B cell (primary cell): ENCODE data around the gene MPIG6B. TPM values are rescaled to one million over a fixed set of nuclear protein-coding genes. Genes with fewer than 3 reads are reported as not detected.

Source experiments
- ATAC-seq: fragments of 200-7000 bp; cut with Tn5 transposase; one replicate; pipeline ENCODE4 v1.10.0; 2021; ENCODE audit warnings: low read depth, mild to moderate bottlenecking, moderate number of reproducible peaks, moderate library complexity
- CTCF ChIA-PET: fragments of 350-600 bp; sonication (Branson Sonifier 250); formaldehyde crosslinking; loops from one replicate; lab custom pipeline; 2021; ENCODE audit warnings: antibody characterized with exemption, inconsistent platforms; lab: Charles Lee
- POLR2A ChIA-PET: fragments of 350-600 bp; sonication (Branson Sonifier 250); formaldehyde crosslinking; loops from one replicate; lab custom pipeline; 2021; ENCODE audit warnings: antibody characterized with exemption; lab: Charles Lee
- DNase-seq: peaks from one replicate; pipeline ENCODE4 v3.0.0; 2013
- H2AFZ ChIP-seq: 2 replicates; pipeline ENCODE4 v1.6.1; 2012; ENCODE audit warnings: mild to moderate bottlenecking, low read depth, low read length; ENCODE audit not compliant: insufficient read depth, poor library complexity, severe bottlenecking
- H3K27ac ChIP-seq, 2 donors: 1 replicate in 1 of 2; 2 replicates in 1 of 2; pipeline ENCODE4 v1.5.1; 2012 to 2013; ENCODE audit warnings: low read length in 2 of 2, mild to moderate bottlenecking in 2 of 2, moderate library complexity in 1 of 2
- H3K27me3 ChIP-seq, 4 experiments: fragments of 200-600 bp in 1 of 4; sonication (generic) in 1 of 4; replicated peaks in 1 of 4; 1 replicate in 2 of 4; 2 replicates in 2 of 4; pipeline versions ENCODE4 v1.6.1 to v1.7.0; 2013 to 2016; ENCODE audit warnings: low read length in 3 of 4, mild to moderate bottlenecking in 2 of 4, mixed read lengths in 1 of 4, moderate library complexity in 1 of 4; ENCODE audit not compliant: insufficient read depth in 4 of 4, control insufficient read depth in 3 of 4; ENCODE audit errors: control extremely low read depth in 1 of 4
- H3K36me3 ChIP-seq, 2 experiments: replicated peaks in 1 of 2; 1 replicate in 1 of 2; 2 replicates in 1 of 2; pipeline versions ENCODE4 v1.6.1 to v1.7.1; 2013; ENCODE audit warnings: low read length in 1 of 2; ENCODE audit not compliant: insufficient read depth in 2 of 2, control insufficient read depth in 1 of 2; ENCODE audit errors: control extremely low read depth in 1 of 2, extremely low read depth in 1 of 2
- H3K4me1 ChIP-seq, 2 donors: fragments of 200-600 bp in 1 of 2; sonication (generic) in 1 of 2; 1 replicate in 1 of 2; 2 replicates in 1 of 2; pipeline versions ENCODE4 v1.5.1 to v1.6.1; 2013 to 2017; ENCODE audit warnings: low read length in 2 of 2; ENCODE audit not compliant: control insufficient read depth in 2 of 2, insufficient read depth in 2 of 2
- H3K4me2 ChIP-seq: replicated peaks from 2 replicates; pipeline ENCODE3; 2012; ENCODE audit warnings: mild to moderate bottlenecking, low read depth, low read length; ENCODE audit not compliant: poor library complexity, severe bottlenecking
- H3K4me3 ChIP-seq, 5 experiments: fragments of 200-600 bp in 1 of 5; sonication (generic) in 1 of 5; 1 replicate in 3 of 5; 2 replicates in 2 of 5; pipeline versions ENCODE4 v1.5.1 to v1.7.0; 2011 to 2016; ENCODE audit warnings: low read length in 4 of 5, mild to moderate bottlenecking in 4 of 5, low read depth in 2 of 5, control low read depth in 1 of 5, moderate library complexity in 1 of 5; ENCODE audit not compliant: insufficient read depth in 1 of 5; ENCODE audit errors: control extremely low read depth in 1 of 5, extremely low read depth in 1 of 5
- H3K79me2 ChIP-seq: fragments of 200-600 bp; sonication (generic); one replicate; pipeline ENCODE4 v1.6.0; 2016; ENCODE audit warnings: low read length; ENCODE audit not compliant: control insufficient read depth, insufficient read depth
- H3K9ac ChIP-seq: fragments of 200-600 bp; sonication (generic); 2 replicates; pipeline ENCODE4 v1.6.1; 2017; ENCODE audit warnings: mild to moderate bottlenecking, low read length, moderate library complexity
- H3K9me3 ChIP-seq, 3 donors: one replicate each; pipeline versions ENCODE4 v1.6.1 to v1.7.1; 2013; ENCODE audit warnings: low read length in 2 of 3; ENCODE audit not compliant: control insufficient read depth in 2 of 3, insufficient read depth in 1 of 3; ENCODE audit errors: control extremely low read depth in 1 of 3
- H4K20me1 ChIP-seq: 2 replicates; pipeline ENCODE4 v1.6.0; 2012; ENCODE audit warnings: mild to moderate bottlenecking, low read length; ENCODE audit not compliant: insufficient read depth, control insufficient read depth, poor library complexity, severe bottlenecking
- H3K27ac Mint-ChIP-seq: one replicate; pipeline ENCODE4 v1.8.0; 2021; ENCODE audit warnings: mixed read lengths
- H3K27me3 Mint-ChIP-seq: one replicate; pipeline ENCODE4 v1.8.0; 2021; ENCODE audit warnings: mixed read lengths
- H3K4me1 Mint-ChIP-seq: one replicate; pipeline ENCODE4 v1.8.0; 2021; ENCODE audit warnings: mixed read lengths
- H3K4me3 Mint-ChIP-seq: one replicate; pipeline ENCODE4 v1.8.0; 2021; ENCODE audit warnings: mixed read lengths
- H3K9me3 Mint-ChIP-seq: one replicate; pipeline ENCODE4 v1.8.0; 2022; ENCODE audit warnings: mixed read lengths; ENCODE audit not compliant: insufficient read depth
- EZH2 ChIP-seq: IDR thresholded peaks from 2 replicates; pipeline ENCODE4 v1.6.1; 2012; ENCODE audit warnings: borderline replicate concordance, low read depth, mild to moderate bottlenecking, moderate library complexity, low read length; ENCODE audit not compliant: insufficient read depth, poor library complexity, severe bottlenecking
- WGBS: methylation state at CpG from one replicate; pipeline ENCODE4 v1.1.5; 2013; ENCODE audit warnings: missing lambda C conversion rate; ENCODE audit not compliant: insufficient coverage; 5-methylcytosine and 5-hydroxymethylcytosine counted together
- intact Hi-C: fragments of 100-400 bp; cut with micrococcal nuclease; formaldehyde crosslinking; loops from one replicate; pipeline ENCODE4 v1.10.0; 2022
- polyA plus RNA-seq: library from polyadenylated mRNA; depleted of rRNA; stranded (reverse); fragments of >200 nt; gene quantifications from 2 replicates; pipeline ENCODE4 v1.2.3, GENCODE V29; 2012
- total RNA-seq, 2 donors: library from RNA; stranded (reverse); fragments of 120-200 nt in 1 of 2; gene quantifications; 1 replicate in 1 of 2; 2 replicates in 1 of 2; pipeline versions ENCODE4 v1.2.3 to v1.2.4, GENCODE V29; 2013 to 2022
- TF ChIP-seq, protein P1 (sequence below): fragments of 200-600 bp; IDR thresholded peaks from one replicate; pipeline ENCODE4 v1.8.0; 2022; ENCODE audit warnings: antibody characterized with exemption, mild to moderate bottlenecking

The MPIG6B gene
- total and polyA plus RNA-seq, 2 donors (not counting 1 experiment from before 2014, with no cell fraction given): 0.54 to 1.6 TPM

DNA sequence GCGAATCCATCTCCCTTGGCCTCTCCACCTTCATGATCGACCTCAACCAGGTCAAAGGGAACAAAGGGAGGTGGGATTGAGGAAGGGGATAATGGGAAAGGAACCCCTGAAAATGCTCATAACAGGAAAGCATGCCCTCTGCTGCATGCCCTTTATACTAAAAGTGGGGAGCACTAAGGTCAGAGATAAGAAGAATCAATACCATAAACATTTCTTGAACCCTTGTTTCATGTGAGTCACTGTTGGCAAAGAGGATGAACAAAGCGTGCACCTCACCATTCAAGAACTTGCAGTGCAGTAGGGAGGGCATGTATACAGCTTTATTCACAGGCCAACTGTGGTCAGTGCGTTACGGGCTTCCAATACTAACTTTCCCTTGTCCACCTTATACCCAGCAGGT lies 37.6 kb downstream of the MPIG6B start:
- Histone ChIP-seq H3K4me2 (no peak overlapping the region), H4K20me1 (no peaks in the 10 kb centered on the region), H3K79me2 (no peaks in the 10 kb centered on the region), H3K4me1 (no peaks in the 10 kb centered on the region), H2AFZ (no peak overlapping the region), H3K9ac (no peak overlapping the region), H3K27me3 (no peaks in the 10 kb centered on the region), H3K9me3 (no peaks in the 10 kb centered on the region), H3K4me3 (no peak overlapping the region), H3K36me3 (peaks cover 0 to 14% of the 10 kb centered on the region in 2 experiments), H3K27ac (no peak overlapping the region)
- intact Hi-C loops: no loop called here
- no peak for TF ChIP-seq EZH2
- TF ChIP-seq, protein P1, sequence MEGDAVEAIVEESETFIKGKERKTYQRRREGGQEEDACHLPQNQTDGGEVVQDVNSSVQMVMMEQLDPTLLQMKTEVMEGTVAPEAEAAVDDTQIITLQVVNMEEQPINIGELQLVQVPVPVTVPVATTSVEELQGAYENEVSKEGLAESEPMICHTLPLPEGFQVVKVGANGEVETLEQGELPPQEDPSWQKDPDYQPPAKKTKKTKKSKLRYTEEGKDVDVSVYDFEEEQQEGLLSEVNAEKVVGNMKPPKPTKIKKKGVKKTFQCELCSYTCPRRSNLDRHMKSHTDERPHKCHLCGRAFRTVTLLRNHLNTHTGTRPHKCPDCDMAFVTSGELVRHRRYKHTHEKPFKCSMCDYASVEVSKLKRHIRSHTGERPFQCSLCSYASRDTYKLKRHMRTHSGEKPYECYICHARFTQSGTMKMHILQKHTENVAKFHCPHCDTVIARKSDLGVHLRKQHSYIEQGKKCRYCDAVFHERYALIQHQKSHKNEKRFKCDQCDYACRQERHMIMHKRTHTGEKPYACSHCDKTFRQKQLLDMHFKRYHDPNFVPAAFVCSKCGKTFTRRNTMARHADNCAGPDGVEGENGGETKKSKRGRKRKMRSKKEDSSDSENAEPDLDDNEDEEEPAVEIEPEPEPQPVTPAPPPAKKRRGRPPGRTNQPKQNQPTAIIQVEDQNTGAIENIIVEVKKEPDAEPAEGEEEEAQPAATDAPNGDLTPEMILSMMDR: no peak
- WGBS: 100% methylated on average over 1 of the region's 5 CpGs
- no peaks in the 10 kb centered on the region for H3K9me3 Mint-ChIP-seq
- no peaks in the 10 kb centered on the region for H3K27me3 Mint-ChIP-seq
- ChIA-PET POLR2A (interaction anchor here (0.6 kb wide), 2 partner anchors 11 to 15 kb away, joined by 3 to 5 read pairs; no protein-coding TSS in a partner anchor), CTCF (no interaction called here)
- no peaks in the 10 kb centered on the region for H3K4me1 Mint-ChIP-seq
- no peak overlapping the region for H3K4me3 Mint-ChIP-seq
- DNase-seq (no peak), ATAC-seq (no peak)
- H3K27ac Mint-ChIP-seq: no peak overlapping the region

DNA sequence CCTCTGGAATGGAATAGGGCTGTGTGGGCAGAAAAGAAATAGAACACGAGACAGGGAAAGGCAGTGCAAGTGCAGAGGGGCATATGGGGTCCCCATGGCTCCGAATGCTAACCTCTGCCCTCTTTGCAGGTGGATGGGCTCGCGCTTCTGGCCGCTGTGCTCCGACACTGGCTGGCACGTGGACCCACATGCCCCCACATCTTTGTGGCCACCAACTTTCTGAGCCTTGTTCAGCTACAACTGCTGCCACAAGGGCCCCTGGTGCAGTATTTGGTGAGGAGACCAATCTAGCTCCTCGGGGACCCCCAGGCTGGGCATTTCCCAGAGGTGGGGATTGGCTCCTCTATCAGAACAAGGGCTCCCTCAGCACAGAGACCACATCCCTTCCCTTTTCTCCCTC lies 38.2 kb downstream of the MPIG6B start:
- Histone ChIP-seq H2AFZ (no peak overlapping the region), H3K4me2 (no peak overlapping the region), H4K20me1 (no peaks in the 10 kb centered on the region), H3K36me3 (peaks cover 0 to 14% of the 10 kb centered on the region in 2 experiments), H3K4me3 (no peak overlapping the region), H3K79me2 (no peaks in the 10 kb centered on the region), H3K9me3 (no peaks in the 10 kb centered on the region), H3K4me1 (no peaks in the 10 kb centered on the region), H3K9ac (no peak overlapping the region), H3K27me3 (no peaks in the 10 kb centered on the region), H3K27ac (no peak overlapping the region)
- ChIA-PET CTCF (no interaction called here), POLR2A (interaction anchor here (0.6 kb wide), 2 partner anchors 10 to 71 kb away, joined by 3 to 7 read pairs; no protein-coding TSS in a partner anchor)
- no peak for ATAC-seq
- TF ChIP-seq, protein P1: no peak
- no peak for TF ChIP-seq EZH2
- intact Hi-C loops: no loop called here
- no peaks in the 10 kb centered on the region for H3K4me1 Mint-ChIP-seq
- no peak overlapping the region for H3K4me3 Mint-ChIP-seq
- WGBS: 100% methylated on average over 8 of the region's 8 CpGs
- H3K27me3 Mint-ChIP-seq: no peaks in the 10 kb centered on the region
- DNase-seq: no peak
- H3K9me3 Mint-ChIP-seq: no peaks in the 10 kb centered on the region
- no peak overlapping the region for H3K27ac Mint-ChIP-seq
